ENCODE results near the gene ATP8A2.

ATP8A2 gene

DNA sequence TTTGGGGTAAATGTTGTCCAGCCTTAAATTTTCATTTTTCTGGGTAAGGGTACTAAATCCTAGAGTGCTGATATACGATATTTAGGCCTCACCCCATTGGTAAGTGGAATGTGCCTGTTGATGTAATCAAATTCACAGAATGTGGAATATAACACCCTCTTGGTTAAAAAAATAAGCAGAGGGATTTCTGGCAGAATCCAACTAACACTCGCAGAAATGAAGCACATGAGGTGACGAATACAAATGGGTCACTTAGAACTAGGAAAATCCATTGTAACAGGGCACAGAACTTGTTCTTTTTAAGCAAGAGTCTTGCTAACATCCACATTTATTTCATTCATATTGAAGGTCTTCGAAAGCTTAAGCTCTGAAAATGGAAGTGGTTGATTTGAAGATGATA is 359.8 kb downstream of the ATP8A2 start:
- no peak for DNase-seq (ENCODE audit: low spot score)

DNA sequence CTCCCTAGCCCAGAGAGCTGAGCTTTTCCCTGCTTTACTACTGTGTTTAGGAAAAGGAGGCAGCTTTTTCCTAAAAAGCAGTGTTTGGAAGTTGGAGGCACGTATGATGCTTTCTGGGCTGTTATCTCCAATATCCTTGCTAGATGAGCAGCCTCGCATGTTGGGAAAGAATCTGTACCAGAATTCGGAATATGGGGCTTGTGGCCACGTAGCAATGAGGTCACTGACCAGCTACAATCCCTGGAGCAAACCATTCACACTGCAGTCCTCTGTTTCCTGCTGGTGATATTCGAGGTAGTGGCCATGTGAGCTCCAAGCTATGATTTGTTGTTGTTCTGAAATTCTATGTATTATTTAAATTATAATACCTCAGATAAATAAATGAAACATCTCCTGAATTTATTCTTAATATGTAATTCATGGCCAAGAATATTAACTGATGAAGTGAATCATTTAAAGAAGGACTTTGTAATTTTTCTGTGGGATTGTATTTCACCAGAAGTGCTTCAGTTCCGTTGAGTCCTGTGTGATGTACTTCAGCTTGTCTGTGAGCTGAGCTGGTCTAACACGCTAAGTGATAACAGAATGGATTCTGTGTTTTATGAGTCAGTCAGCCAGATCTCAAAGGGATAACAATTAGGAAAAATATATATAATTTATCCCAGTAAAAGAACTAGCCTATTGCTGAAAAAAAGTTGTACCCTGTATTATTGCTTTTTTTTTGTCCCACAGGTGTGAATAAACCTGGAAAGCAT is 360.5 kb downstream of the ATP8A2 start:
- DNase-seq (ENCODE audit: low spot score): no peak

DNA sequence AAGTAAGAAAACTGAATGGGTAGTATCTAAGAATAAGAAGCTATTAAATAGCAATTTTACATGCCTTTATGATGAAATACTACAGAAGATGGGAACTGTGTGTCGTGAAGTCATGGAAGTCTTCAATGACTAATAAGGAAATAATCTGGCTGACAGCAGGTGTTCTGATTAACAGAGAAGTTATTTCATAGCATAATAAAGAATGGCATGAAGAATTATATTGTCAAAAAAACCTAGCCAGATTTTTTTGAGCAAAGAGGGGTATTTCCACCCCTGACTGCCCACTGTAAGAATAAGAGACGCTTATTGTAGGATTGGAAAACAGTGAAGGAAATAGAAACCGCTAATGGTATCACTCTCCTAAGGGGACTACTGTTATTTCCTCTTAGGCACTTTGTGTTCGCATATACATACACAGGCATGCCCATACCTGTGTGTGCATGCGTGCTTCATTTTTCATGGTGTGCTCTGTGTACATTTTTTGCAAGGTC is 361.3 kb downstream of the ATP8A2 start:
- DNase-seq (ENCODE audit: low spot score): no peak

DNA sequence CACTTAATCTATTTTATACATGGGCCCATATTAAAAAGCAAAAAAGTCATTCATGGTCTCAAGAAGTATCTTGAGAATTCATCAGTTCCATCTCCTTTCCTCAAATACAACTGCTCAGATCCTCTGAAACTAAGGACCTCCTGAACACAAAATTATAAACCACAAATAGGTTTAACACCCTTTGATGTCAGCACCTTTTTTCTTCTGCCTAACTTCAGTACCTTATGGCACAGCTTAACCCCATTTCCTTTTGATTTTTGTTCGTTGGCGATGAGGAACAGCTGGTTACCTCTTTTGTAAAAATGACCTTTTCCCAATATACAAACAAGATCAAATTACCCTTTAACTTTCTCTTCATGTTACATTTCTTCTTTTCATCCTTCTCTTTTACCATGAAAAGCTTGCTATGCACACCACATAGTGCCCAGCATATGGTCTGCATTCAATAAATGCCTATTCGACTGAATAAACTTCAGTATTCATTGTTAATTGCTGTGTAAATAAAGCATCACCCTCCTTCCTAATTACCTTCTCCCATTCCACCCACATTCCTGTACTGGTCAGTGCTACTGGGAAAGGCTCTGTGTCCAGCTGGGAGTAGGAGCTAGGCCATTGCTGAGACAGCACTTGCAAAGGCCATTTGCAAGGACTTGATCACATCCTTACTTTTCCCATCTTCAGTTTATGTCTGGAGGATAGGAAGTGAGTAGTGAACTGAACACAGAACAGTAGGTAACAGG is 362.1 kb downstream of the ATP8A2 start:
- DNase-seq (ENCODE audit: low spot score): no peak

DNA sequence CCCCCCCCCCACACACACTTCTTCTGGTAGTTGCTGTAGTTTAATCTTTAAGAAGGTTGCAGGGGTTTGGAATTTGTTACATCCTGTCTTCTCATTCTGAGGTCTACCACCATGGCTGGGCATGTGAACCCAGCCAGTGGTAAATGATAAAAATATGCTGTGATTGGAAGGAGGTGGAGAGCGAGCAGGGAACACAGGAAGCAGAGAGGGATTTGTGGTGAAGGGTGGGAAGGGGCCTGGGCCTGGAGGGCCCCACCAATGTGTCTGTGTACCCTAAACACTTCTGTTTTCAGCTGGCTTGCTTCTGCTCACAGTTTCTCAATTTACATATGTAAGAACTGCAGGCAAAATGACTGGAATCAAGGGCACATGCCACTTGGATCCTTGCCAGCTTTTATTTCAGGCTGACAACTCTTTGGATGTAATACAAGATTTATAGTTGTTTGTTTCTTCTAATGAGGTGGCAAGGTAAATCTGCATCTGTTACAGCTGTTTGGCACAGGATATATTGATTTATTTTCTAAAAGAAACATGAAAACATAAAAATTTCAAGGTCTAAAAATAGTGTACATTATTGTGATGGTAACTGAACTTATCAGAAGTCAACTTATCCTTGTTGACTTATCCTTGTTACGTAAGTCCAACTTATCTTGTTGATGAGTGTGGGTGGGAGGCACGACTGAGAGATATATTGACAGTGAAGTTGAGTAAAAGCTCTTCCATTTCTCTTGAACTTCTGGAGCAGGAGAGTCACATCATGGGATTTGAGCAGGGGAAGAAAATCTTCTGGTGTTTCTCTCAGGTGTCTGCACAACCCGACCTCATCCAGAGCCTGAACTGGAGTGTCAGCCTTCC is 366.8 kb downstream of the ATP8A2 start:
- no peak for DNase-seq (ENCODE audit: low spot score)

DNA sequence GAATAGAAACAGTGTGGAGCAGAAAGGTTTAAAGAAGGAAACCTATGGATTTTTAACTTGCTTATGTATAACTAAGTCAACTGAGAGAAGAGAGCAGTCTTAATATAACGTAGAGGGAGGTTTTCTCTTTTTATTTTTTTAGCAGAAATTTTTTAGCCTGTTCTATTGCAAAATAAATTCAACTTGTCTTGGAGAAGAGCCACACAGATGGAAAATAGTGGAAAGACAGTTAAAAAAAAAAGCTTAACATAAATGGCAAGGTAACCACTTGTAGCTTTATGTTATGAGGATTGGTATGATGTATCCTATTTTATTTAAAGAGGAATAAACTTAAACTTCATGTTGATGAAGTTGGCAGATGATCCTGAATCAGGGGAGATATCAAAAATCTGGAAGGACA is 367.6 kb downstream of the ATP8A2 start:
- DNase-seq (ENCODE audit: low spot score): no peak

DNA sequence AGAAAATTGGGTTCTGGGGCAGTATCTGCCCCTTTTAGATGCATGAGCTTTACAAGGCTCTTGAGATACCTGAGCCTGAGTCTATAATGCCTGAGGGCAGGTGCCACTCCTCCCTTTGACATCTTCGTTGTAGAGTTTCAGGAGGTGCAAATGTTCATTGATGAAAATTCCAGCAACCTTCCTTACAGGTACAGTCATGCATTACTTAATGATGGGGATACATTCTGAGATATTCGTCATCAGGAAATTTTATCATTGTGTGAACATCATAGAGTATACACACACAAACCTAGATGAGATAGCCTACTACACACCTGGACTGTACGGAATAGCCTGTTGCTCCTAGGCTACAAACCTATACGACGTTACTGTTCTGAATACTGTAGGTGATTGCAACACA is 370.0 kb downstream of the ATP8A2 start:
- DNase-seq (ENCODE audit: low spot score): no peak

DNA sequence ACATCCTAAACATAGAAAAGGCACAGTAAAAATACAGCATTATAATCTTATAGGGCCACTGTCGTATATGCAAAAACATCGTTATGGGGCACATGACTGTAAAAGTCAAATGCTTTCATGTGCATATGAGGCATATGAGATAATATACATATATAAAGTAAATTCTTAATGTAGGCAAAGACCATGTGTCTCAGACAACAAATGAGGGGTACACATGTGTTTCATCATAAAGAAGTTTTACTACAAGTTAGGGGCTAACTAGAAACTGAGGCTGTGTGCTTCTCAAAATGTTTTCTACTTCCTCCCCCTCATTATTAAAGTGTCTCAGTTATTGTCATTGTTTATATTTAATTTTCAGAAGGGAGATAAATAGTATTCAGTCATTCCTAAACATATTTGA is 370.4 kb downstream of the ATP8A2 start:
- no peak for DNase-seq (ENCODE audit: low spot score)

DNA sequence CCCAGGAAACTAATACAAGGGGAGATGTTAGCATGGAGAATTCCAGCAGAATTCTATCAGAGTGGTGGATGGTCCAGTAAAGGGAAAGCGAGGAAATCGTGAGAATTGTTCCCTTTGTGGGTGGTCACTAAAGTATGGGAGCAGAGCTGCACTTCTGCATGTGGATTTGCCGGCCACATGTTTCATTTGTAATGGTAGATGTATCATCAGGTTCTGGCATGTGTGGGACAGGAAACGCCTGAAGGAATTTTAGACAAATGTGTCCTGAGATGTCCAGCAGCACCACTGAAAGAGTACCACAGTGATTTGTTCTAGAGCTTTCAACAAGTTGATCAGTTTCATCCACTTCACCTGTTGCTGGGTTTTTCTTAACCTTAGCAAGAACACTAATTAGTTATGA is 371.6 kb downstream of the ATP8A2 start:
- no peak for DNase-seq (ENCODE audit: low spot score)

DNA sequence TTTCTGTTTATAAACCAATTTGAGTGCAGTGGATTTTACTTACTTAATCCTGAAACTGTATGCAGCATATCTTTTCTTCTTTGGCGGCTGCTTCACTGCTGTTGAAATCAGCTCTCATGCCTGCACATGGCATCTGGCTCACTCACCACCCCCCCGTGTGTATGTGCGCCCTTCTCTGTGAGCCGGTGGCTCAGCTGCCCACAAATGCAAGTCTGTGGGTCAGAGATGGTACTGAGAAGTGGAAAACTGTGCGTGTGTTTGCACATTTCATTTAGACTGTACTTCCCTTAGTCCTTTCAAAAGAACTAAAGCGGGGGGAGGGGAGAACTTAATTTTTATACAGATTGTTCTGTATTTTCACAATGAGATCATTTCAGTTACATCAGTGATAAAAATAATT is 372.4 kb downstream of the ATP8A2 start:
- DNase-seq (ENCODE audit: low spot score): no peak

DNA sequence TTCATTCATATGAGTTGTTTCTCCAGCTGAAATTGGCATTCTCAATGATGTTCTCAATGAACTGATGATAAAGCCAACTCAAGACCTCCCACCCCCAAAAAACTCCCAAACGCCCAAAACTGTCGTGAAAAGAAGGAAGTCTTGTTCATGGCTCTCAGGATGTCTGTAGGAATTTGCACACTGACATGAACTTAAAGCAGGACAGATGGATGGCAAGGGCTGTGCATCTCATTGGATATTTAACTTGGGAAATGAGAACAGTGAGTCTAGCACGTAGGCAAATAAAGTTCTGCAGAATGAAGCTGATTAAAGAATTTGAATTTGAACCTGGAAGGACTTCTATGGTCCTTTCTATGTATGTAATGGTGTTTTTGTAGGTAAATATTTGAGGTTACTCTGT is 374.4 kb downstream of the ATP8A2 start:
- no peak for DNase-seq (ENCODE audit: low spot score)

DNA sequence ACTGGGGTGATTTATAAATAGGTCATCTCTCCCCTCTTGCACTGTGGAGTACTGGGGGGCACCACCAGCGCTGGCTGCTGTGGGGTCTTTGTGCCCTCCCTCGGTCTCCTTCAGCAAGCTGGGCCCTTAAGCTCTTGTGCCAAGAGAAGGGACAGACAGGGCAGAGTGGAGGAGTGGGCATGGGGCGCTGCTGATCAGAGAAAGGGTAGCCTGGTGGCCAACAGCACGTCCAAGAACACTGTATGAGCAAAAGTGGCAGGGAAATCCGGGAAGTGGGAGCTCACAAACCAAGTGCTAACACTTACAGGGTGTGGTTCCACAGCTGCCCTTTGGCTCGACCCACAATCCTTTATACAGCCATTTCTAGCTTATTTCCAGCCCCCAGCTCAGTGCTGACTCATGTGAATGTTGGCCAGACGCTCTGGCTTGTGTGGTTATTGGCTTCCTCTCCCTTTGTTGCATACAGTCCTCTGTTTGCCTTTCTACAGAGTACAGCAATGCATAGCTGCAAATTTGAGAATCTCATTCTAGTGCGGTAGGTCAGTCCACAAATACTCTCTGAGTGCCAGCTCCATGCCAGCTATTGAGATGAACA is 381.3 kb downstream of the ATP8A2 start:
- no peak for DNase-seq (ENCODE audit: low spot score)

DNA sequence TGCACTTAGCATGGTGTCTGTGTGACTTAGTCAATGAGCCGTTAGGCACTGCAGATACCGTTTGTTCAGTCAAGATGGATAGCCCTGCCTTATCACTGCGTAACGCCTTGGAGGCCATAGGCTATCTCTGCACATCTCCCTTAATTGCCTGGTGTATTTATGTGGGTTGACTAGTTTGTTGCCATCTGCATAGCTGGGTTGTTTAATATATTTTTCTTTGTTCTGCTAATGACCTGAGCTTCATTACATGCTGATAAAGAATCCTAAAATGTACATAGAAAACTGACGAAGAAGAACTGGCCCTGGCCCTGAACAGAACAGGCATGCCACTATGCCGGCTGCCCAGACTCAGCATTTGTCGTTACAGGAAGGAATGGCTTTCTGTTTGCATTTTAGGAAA is 382.2 kb downstream of the ATP8A2 start:
- DNase-seq (ENCODE audit: low spot score): no peak

DNA sequence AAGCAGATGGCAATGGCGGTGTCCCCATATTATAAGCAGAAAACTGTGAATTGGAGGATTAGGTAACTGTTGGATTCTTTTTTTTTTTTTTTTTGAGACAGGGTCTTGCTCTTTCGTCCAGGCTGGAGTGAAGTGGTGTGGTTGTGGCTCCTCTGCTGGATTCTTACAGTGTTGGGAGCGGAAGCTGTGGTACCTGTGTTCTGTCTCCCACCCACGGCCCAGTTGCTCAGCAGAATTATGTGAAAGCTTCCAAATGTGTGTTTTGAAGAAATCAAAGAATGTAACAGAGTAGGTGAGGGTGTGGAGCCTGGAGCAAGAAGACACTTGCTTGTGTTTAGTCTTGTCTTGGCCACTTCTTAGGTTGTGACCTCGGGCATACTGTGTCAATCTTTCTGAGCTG is 384.5 kb downstream of the ATP8A2 start:
- no peak for DNase-seq (ENCODE audit: low spot score)

DNA sequence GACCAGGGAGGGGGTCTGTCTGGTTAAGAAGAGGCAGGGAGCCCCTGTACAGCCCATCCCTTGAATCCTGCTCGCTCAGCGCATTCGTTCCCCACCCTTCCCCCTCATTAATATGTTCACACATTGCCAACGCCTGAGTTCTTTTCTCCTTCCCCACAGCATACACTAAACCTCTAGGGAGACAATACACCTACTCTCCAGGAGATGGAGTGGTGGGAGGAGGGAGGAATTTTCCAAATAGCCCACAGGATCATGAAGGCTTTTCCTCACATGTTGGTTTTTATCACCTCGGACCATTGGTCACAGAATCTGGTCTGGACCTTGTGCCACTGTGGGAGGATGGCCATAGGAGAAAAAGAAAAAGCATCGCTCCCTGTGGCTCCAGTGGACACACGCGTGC is 385.1 kb downstream of the ATP8A2 start:
- no peak for DNase-seq (ENCODE audit: low spot score)

DNA sequence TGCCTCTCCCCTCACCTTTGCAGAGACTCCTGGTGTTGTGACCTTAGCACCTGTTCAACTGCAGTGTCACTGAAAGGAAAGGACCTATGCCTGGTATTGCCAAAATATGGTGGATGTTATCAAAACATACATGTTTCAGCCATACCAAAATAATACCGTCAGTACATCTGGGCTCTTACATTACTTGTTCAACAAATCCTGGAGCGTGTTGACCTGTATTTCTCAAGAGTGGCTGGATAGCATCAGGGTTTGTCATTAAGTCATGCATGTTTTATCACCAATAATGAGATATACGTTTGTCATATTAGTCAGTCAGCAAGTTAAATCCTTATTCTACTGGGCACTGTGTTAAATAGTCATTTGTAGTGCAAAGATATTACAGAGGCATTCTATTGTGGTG is 389.3 kb downstream of the ATP8A2 start:
- DNase-seq (ENCODE audit: low spot score): no peak

DNA sequence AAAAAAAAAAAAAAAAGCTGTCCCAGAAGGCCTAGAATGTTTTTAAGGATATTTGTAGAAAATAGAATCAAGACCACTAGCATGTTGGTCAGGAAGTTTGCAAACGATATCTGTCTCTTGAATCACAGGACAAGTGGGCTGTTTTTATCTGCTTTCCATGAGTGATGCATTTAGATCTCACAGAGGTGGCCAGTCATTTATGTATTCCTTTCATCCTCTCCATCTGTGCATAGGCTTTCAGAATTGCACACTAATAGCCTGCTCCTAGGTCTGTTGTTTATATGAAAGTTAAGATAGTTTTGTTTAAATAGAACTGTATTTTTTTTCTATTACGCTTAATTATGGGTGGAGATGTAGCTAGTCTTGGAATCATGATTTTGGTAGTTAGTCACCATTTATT is 390.5 kb downstream of the ATP8A2 start:
- no peak for DNase-seq (ENCODE audit: low spot score)

DNA sequence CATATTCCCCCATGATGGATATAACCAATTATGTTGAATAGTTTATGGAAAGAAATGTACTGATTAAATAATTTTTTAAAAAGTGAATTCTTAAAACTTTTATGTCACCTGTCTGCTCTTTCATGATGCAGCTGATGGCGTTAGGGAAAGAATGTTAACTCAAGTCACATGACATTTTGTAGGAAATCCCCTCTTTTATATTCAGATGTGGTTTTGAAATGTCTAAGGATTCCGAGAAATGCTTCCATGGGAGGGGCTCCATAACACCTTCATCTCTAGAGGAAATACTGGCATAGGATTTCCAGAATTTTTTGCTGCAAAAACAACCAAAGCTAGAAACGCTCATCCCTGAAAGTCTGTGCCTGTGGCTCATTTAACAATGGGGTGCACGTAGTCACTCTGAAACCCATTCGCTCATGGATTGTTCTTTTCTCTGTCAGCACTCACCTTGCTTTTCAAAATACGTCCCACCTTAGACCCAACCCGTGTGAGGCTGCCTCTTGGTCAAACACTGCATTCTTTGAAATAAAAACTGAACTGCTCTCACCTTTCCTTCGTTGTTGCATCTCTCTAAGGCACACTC is 391.1 kb downstream of the ATP8A2 start:
- DNase-seq (ENCODE audit: low spot score): no peak

DNA sequence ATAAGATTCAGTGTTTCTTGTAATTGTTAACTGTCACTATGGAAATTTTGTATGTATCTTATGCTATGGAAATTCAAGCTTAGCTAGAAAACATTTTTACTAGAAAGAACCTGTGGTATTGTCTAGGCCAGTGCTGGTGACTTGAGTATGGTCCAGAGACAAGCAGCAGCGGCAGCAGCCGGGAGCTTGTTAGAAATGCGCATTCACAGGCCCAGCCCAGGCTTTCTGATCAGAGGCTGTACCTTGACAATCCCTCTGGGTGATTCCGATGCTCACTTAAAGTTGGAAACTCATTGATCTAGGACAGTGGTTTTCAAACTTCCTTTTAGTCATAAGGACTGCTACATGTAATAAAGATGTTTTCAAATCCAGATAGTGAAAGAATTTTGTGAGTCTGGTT is 392.6 kb downstream of the ATP8A2 start:
- no peak for DNase-seq (ENCODE audit: low spot score)

DNA sequence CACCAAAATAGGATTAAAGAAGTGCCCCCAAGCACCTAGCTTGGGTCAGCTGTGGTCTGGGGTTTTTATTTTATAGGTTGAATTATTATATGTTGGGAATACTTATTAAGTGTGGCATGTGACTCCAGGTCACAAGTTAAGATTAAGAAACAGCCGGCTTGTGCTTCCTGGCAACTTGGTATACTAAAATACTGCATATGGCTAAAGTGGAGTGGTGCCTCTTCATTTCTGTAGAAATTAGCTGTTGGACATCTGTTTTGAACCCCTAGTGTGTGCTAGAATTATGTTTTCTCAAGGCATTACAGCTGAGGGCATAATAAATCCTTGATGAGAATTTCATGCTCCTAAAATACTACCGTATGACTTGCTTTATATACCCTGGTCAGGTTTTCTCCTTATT is 393.5 kb downstream of the ATP8A2 start:
- no peak for DNase-seq (ENCODE audit: low spot score)

DNA sequence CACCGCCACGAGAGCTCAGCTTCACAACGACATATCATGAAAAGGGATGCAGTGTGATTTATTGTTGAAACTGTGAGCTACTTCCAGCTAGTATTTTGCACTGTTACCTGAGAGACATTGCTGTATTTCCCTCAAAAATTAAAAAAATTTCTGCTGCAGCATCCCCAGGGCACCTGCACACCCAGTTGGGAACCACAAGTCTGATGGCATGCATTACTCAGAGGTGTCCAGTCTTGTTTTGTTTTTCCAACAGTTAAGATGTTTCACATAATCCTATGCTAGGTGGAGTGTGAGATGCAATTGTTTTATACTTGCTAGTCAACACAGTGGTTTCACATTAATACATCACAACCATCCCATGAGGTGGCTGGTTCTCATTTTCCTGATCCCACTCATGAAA is 394.8 kb downstream of the ATP8A2 start:
- no peak for DNase-seq (ENCODE audit: low spot score)

DNA sequence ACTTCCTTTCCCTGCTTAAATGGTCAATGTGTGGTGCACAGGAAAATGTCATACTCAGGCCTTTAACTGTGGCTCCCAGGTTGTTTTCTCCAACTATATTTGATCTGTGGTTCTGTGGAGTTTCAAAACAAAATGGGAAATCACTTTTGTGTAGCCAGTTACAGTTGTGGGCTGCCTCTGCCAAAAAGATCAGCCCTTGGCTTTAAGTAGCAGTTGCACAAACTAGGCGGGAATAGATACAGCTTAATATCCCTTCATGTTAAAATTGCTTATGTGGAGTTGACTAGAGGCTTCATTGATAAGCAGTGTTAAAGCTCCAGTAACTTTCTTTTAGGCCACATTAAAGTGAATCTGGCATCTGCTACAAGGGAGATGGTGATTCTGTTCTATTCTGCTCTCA is 395.2 kb downstream of the ATP8A2 start:
- DNase-seq (ENCODE audit: low spot score): no peak

Data from pons (tissue), 1 donor.